HG03558 (cell line): ENCODE results near the gene ZNRD2.

Experiments
- ATAC-seq: cut with Tn5 transposase; IDR thresholded peaks from one replicate; pipeline ENCODE4 v1.9.1; 2021; ENCODE audit warnings: moderate number of reproducible peaks; ENCODE audit not compliant: unreplicated experiment; ENCODE audit errors: extremely low read depth

Gene ZNRD2

DNA sequence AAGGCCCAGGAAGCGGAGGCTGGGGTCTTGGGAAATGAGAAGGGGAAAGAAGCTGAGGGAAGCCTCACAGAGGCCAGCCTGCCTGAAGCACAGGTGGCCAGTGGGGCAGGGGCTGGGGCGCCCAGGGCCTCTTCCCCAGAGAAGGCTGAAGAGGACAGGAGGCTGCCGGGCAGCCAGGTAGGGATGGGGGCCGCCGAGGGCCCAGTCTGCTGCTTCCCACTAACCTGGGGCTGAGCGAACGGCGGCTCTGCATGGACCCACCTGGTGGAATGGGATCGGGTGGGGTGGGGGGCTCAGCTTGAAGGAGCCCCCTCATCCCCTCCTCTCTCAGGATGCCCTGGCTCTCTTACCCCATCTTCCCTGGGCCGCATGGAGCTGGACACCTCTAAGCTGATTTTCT lies 13.3 kb downstream of the ZNRD2 start:
- no peak for ATAC-seq

DNA sequence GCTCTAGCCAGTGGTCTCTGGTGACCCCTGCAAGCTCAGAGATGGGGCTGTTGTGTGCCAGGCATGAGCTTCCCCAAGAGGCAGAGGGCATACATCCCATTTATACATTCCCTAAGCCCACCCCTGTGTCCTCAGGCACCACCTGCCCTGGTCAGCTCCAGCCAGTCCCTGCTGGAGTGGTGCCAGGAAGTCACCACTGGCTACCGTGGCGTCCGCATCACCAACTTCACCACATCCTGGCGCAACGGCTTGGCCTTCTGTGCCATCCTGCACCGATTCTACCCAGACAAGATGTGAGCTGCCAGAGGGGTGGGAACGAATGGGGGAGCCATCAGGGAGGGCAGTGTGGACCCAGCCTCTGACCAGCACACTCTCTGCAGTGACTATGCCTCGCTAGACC lies 13.8 kb downstream of the ZNRD2 start:
- ATAC-seq = no peak

DNA sequence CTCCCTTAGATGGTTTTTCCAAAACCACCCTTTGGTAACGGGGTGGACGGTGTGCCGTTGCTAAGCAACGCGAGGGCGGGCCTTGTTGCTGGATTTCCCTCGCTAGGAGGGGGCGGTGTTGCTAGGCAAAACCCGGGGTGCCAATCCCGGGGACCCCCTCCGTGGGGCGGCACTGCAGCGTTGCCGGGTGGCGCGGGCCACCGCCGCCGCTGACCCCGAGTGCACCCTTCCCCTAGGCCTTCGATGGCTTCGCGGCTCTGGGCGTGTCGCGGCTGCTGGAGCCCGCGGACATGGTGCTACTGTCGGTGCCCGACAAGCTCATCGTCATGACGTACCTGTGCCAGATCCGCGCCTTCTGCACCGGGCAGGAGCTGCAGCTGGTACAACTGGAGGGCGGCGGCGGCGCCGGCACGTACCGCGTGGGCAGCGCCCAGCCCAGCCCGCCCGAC lies 14.5 kb downstream of the ZNRD2 start:
- ATAC-seq = no peak

DNA sequence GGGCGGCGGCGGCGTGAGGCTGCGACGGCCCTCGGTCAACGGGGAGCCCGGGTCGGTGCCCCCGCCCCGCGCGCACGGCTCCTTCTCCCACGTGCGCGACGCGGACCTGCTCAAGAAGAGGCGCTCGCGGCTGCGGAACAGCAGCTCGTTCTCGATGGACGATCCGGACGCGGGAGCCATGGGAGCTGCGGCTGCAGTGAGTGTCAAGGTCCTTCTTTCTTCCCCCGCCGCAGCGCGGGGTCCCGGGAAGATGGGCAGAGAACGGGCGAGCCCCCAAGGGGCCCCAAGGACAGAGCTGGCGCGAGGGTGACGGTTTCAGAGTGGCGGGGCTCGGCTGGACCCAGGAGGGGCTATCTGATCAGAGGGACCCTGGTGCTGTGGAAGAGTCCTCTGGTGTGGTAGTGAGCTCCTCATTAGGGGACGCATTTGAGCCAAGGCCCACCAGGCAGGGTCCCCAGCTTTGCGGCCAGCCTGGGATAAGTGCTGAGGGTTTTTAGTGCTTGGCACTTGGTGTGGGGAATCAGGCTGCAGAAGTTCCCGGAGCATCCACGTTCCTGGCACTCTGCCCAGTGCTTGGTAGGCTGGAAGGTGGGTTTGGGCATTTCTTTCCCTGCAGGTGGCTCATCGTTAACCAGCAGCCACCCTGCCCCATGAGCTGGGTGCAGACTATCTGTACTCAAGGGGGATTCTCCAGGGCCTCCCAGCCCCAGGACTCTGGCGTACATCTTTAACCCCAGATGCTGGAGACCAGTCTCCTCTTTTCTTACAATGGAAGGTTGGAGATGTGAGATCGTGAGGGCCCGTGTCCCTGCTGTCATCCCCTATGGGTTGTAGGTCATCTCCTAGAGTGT lies 15.3 kb downstream of the ZNRD2 start:
- no peak for ATAC-seq

DNA sequence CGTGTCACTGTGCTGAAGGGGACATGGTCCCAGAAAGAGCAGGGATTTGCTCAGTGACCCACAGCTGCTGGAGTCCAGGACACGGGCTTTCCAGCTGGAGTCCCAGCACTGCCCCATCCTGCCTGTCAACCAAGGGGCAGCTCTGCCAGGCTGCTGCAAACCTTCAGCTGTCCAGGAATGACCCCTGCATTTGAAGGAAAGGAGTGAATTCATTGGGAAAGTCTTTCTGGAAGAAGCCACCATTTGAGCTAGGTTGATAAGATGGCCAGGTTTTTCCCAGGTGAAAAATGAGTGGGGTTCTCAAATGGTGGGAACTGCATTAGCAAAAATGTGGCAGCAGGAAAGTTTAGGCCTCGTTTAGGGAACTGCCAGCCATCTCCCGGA lies 16.0 kb downstream of the ZNRD2 start:
- ATAC-seq = no peak

DNA sequence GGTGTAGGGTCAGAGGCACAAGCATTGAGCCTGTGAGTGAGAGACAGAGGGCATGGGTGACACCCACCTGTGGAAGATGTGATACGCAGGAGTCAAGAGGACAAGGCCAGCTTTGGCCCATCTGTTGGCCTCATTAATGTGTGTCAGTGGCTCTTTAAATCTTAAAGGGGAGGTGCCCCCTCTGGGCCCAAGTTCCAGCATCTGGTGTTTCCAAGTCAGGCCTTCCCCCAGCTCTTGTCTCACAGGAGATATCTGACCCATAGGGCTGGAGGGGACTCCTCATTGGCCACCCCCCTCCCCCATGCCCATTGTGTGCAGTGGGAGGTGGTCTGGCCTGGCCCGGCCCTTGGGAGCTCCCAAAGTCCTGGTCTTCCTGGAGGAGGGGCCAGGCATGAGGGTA lies 16.4 kb downstream of the ZNRD2 start:
- no peak for ATAC-seq

DNA sequence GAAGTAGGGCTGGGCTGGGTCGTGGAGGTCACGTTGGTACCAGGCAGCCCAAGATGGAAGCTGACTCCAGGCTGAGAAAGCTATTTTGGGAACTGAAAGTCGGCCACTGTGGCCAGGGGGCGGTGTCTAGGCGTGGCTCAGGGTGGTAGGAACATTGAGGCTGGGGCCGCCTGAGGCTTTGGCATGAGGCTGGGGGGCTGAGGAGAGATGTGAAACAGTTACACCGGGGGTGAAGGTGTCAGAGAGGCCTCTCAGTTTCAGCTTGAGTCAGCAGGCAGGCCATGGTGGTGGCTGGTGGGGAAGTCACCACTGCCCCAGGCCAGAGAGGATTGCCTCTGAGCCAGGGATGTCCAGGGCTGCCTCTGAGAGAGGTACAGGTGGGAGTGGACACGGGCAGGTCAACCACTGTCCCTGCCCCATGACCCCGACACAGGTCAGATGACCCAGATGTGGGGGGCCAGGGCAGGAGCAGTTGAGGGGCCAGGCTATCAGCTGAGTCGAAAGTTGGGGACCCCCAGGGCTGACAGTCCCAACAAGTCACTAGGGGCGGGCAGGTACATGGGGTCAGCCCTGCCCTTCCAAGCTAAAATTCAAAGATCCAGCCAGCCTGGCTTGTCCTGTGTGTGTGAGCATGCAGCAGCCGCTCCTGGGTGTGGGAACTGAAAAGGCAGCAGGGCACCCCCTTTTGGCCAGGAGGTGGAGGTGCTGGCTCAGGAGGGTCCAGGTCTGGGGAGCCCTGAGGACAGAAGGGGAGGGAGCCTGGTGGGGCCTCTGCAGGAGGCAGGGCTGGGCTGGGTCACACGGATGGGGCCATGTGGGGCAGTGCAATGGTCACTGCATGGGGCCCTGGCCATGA lies 18.1 kb downstream of the ZNRD2 start:
- peak; percentile 46 for ATAC-seq

DNA sequence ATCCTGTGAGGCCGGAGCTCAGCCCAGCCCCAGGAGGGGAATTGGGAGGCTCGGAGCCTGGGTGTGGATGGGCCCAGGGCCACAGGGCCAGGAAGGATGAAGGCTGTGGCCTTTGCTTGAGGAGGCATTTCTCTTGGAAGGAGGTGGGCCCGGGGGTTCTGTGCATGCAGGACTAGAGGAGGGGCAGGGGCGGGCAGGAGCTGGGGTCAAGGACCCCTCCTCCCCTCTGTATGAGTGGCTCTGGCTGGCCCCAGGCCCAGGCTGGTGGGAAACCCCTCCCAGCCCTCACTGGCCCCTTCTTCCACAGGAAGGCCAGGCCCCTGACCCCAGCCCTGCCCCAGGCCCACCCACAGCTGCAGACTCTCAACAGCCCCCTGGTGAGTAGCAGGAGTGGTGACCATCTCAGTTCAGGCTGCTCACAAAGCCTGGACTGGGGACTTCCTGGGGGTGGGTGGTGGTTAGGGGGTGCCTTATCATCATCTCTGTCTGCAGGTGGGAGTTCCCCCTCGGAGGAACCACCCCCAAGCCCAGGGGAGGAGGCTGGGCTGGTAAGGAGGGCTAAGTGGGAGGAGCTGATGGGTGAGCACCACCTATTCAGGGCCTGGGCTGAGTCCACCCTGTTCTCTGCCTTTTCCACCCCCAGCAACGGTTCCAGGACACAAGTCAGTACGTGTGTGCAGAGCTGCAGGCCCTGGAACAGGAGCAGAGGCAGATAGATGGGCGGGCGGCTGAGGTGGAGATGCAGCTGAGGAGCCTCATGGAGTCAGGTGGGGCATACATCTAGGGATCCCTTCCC lies 19.4 kb downstream of the ZNRD2 start:
- ATAC-seq = no peak

DNA sequence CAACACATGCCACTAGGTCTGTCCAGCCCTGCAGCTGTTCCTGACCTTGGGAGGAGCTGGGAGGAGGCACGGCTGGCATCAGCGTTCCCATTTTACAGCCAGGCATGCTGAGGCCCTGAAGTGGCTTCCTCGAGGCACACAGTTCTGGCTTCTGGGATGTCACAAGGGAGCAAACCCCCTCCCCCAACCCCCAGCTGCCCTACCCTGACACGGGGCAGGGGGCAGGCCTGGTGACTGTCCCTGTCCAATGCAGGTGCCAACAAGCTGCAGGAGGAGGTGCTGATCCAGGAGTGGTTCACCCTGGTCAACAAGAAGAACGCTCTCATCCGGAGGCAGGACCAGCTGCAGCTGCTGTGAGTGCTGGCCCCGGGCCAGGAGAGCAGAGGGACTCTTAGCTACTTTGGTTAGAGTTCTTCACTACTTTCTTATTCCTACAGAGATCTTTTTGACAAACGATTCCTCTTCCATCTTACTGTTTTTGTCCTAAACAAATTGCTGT lies 20.0 kb downstream of the ZNRD2 start:
- ATAC-seq = no peak

DNA sequence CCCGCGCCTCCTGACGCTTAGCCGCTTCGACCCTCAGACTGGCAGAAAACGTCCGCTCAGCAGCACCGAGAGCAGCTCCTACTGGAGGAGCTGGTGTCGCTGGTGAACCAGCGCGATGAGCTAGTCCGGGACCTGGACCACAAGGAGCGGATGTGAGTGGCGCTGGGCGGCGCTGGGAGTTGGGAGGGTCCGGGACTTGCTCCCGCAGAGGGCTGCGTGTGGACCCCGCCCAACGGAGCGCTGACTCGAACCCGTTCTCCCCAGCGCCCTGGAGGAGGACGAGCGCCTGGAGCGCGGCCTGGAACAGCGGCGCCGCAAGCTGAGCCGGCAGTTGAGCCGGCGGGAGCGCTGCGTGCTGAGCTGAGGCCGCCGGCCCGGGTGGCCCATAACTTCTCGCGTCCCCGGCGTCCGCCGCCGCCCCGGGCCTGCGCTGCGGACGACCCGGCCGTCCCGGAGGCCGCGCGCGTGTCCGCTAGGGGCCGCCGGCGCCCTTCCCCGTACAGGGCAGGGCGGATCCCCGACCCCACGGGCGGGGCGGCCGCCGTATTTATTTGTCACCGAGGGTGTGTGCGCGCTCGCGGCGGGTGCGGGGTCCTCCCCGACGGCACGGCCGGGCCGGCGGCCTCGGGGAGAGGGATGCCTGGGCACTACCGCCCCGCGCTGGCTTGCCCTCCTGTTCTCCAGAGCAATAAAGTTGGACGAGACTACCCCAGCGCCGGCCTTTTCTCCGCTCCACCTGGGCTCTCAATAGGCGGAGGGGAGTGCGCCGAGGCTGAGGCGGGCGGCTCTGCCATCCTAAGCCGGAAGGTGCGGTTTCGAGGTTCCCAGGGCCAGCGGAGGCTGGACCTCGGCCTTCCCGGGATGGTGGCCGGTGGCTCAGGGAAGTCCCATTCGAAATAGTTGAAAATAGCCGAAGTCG lies 21.9 kb downstream of the ZNRD2 start:
- no peak for ATAC-seq

DNA sequence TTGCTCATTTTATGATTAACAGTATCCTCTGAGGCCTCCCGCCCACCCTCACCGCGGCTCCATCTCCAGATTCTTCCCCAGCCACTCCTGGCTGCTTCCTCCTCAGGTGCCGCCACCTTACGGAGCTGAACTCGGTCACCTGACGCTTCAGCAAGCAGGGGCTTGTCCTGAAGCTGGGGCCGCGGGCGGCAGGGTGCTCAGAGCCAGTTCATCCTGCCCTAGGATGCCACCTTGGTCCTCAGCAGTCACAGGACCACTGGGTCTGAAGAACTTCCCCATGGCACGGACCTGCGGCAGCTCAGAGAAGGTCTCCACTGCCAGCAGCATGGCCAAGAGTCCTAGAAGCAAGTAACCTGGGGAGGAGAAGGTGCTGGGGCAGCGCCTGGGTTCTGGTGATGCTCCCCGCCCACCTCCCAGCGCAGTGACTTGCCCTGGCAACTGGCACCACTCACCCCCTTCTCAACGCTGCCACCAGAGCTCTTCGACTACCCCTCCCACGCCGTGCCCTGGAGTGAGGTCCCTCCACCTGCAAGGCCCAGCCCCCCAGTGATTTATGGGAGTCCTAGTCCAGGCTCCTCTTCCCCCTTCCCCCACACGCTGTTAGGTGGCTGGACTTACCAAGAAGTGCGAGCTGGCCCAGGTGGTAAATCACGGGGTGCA lies 22.7 kb downstream of the ZNRD2 start:
- ATAC-seq = no peak

DNA sequence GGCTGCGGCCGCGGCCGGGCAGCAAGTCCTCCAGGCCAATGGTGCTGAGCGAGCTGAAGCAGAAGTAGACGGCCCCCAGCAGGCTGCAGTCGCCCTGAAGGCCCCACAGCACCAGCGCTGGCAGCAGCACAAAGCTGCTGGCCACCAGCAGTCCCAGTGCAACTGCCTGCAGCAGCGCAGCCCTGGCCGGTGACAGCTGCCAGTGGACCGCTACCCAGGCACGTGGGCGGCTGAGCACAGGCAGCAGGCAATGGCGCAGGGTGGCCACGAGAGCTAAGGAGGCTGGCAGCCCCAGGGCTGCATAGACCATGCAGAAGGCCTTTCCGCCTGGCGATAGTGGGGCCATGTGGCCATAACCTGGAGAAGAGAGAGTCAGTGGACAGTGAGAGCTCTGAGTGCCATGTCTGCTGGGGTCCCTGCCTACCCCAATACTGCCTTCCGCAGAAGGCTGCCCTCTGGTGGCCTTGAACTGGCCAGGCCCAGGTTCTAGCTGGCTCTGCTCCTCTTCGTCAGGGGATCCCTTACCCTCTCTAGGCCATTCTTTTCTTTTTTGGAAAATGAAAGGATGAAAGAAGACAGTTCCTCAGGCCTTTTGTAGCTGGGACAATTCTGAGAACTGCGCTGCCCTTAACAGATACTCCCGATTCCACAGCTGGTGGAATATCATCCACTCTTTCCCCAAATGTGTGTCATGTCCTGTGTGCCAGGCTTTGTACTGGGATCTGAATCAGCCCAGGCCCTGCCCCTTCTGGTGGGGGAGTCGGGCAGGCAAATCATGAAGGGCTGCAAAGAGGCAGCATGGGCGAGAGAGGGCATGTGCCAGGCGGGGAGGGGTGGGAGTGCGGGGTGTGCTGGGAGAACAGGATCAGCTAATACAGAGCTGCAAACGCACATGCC lies 23.5 kb downstream of the ZNRD2 start:
- ATAC-seq = no peak

DNA sequence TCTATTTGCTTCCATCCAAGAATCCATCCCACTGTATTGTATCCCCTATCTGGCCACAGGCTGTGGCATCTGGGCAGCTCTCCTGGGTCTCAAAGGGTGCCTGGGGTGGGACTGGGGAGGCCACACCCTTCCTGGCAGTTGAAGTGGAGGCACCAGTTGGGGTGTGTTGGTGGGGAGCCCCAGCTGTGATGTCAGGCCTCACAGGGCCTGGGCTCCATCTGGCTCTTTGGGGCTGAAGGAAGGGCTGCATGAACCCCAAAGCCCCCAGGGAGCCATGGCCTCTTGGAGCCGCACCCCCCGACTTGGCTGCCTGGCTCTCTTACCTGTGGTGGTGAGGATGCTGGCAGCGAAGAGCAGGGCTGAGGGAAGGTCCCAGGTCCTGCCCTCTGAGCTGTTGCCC lies 24.9 kb downstream of the ZNRD2 start:
- no peak for ATAC-seq

DNA sequence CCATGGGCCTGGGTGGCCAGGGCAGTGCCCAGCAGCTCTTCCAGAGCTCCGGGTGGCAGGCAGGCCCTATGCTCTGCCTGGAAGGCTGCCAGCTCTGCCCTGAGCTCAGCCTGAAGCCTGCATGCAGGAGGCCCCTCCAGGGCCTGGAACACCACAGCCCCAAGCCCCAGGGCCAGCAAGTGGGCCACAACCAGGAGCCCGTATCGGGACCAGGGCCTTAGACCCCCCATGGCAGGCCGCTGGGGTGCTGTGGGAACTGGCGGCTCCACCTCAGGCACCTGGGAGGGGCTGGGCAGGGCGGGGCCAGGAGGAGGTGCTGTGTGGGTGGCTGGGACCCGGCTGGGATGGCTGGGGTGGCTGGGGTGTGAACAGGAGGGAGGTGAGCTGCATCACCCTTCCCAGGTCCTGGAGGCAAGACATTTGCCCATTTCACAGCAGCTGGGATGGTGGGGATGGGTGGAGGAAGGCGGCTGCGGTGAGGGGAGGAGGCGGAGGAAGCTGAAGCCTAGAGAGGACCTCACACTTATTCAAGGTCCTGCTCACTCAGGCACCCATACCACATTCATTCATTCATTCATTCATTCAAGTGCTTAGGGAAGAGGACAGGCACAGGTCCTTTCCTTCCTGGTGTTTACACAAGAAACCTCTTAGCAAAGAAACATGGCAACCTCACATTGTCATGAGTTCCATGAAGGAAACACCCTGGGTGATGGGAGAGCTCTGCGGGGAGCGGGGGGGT lies 25.4 kb downstream of the ZNRD2 start, which contains the start of gene KCNK7:
Gene KCNK7, minus strand, starts transcription at position 258 of the 739 bp plus-strand sequence. Its CDS starts 28 bp downstream, at position 230.
- ATAC-seq = no peak

DNA sequence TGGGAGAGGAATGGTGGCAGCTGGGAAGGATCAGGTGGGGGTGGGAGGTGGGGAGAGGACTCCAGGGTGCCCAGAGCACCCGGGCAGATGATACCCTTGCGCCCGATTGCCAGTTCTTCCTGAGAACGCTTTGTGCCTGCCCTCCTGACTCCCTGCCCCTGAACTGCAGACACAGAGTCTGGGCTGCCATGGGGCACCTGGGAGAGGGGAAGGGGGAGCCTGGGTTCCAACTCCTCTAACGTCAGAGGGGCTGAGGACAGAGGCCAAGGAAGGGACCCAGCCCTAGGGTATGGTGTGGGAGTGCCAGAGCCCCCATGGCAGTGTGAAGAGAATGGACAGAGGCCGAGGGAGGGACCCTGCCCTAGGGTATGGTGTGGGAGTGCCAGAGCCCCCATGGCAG lies 26.2 kb downstream of the ZNRD2 start:
- ATAC-seq = no peak

DNA sequence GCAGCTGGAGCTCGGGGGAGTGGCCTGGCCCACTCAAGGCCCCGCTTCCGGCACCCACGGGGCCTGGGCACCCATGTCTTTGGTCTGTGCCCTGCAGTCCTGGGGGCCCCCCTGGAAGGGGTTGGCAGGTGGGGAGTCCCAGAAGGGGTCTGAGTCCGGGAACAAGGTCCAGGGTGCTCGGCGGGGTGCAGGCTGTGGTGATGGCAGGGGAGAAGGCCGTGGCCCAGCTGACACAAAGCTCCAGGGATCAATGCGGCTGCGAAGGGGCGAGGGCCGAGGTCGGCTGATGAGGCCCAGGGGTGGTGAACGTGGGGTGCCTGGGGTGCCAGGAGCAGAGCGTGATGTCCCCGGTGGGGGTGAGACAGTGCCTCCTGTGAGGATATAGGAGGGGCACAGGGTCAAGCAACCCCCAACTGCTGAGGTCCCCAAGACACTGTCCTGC lies 28.0 kb downstream of the ZNRD2 start:
- ATAC-seq = no peak
